Kidney epithelial cell (primary cell): ENCODE results near the gene DDAH2. TPM values are rescaled to one million over a fixed set of nuclear protein-coding genes. Genes with fewer than 3 reads are reported as not detected.

Experiments used
- DNase-seq: peaks from one replicate; pipeline ENCODE4 v3.0.0-alpha.2; 2010; ENCODE audit warnings: low read depth
- H3K27me3 ChIP-seq: 2 replicates; pipeline ENCODE4 v1.6.0; 2011; ENCODE audit warnings: low read length; ENCODE audit not compliant: control insufficient read depth, insufficient read depth
- H3K36me3 ChIP-seq: 2 replicates; pipeline ENCODE4 v1.5.1; 2011; ENCODE audit warnings: low read length; ENCODE audit not compliant: control insufficient read depth, insufficient read depth
- H3K4me3 ChIP-seq: 2 replicates; pipeline ENCODE4 v1.5.1; 2011; ENCODE audit warnings: low read depth, mild to moderate bottlenecking, control low read depth, low read length
- CTCF ChIP-seq: IDR thresholded peaks from 2 replicates; pipeline ENCODE4 v1.5.1; 2011; ENCODE audit warnings: mild to moderate bottlenecking, moderate library complexity, low read length, control low read depth, inconsistent platforms; ENCODE audit not compliant: insufficient read depth, poor library complexity, severe bottlenecking
- total RNA-seq: library from RNA; depleted of rRNA; stranded (reverse); fragments of >200 nt; gene quantifications from 2 replicates; pipeline ENCODE4 v1.2.3, GENCODE V29; 2015

DDAH2 gene
- total RNA-seq, 1 donor from 2014 or later: 106 TPM

GRCh38 chr6:31741815-31742214 is 12.7 kb upstream of the DDAH2 start:
- Histone ChIP-seq H3K27me3 (no peaks in the 10 kb centered on the region), H3K36me3 (peaks cover 2% of the 10 kb centered on the region), H3K4me3 (no peak overlapping the region)
- no peak for TF ChIP-seq CTCF
- DNase-seq: no peak

- no peak for DNase-seq
- H3K4me3 ChIP-seq: peak overlapping the region; percentile 50
- H3K27me3 ChIP-seq: no peaks in the 10 kb centered on the region
- H3K36me3 ChIP-seq: peaks cover 2% of the 10 kb centered on the region
- no peak for TF ChIP-seq CTCF
These were observed 11.5 kb upstream of the DDAH2 start for GRCh38 chr6:31740397-31741223.

- no peak for TF ChIP-seq CTCF
- peaks cover 2% of the 10 kb centered on the region for H3K36me3 ChIP-seq
- H3K27me3 ChIP-seq: no peaks in the 10 kb centered on the region
- peak within 1 kb of the TSS; percentile 50 for H3K4me3 ChIP-seq
- peak; percentile 98 for DNase-seq
These were observed 10.7 kb upstream of the DDAH2 start, which contains the start of gene MSH5 for GRCh38 chr6:31739639-31740396. Gene MSH5 (plus strand): TSS chr6:31740005. CDS start chr6:31740467, 462 bp downstream.

- peak; percentile 69 for DNase-seq
- no peaks in the 10 kb centered on the region for H3K27me3 ChIP-seq
- TF ChIP-seq CTCF: peak; percentile 14
- peaks cover 2% of the 10 kb centered on the region for H3K36me3 ChIP-seq
- H3K4me3 ChIP-seq: peak overlapping the region; percentile 1
These were observed 9.2 kb upstream of the DDAH2 start for GRCh38 chr6:31737991-31738979.

GRCh38 chr6:31737315-31737990 is 8.4 kb upstream of the DDAH2 start:
- Histone ChIP-seq H3K36me3 (peaks cover 2% of the 10 kb centered on the region), H3K27me3 (no peaks in the 10 kb centered on the region), H3K4me3 (no peak overlapping the region)
- no peak for TF ChIP-seq CTCF
- DNase-seq: no peak
